ENCODE results near the gene PRKCH.

- TF ChIP-seq CTCF (conservative IDR thresholded peaks at IDR 0.05; ENCODE audit: low read length) (no peak), EZH2phosphoT487 (IDR thresholded peaks at IDR 0.05; ENCODE audit: borderline replicate concordance, low read depth, low read length) (no peak)
Observed at GRCh38 chr14:61499991-61500390, 178.6 kb downstream of the PRKCH start.
